K562 (cell line): ENCODE data around the gene TTLL3. TPM values are rescaled to one million over a fixed set of nuclear protein-coding genes. Genes with fewer than 3 reads are reported as not detected.

Source experiments
- ATAC-seq: fragments of 200-7000 bp; cut with Tn5 transposase; 3 replicates; pipeline ENCODE4 v1.9.1; 2020; ENCODE audit warnings: moderate library complexity
- BruUV-seq: library from RNA; stranded (reverse); fragments of 400-500 nt; replicated peaks from 2 replicates; lab custom pipeline; 2021; lab: Mats Ljungman, UMichigan
- CTCF ChIA-PET: fragments of 300-600 bp; formaldehyde crosslinking; extraction: SDS; loops from one replicate; lab custom pipeline; 2021; ENCODE audit warnings: low intra/inter-chr PET ratio; lab: Yijun Ruan, JAX
- POLR2A ChIA-PET: fragments of 300-600, 350-650 bp; sonication (Branson Sonifier 250); formaldehyde crosslinking; extraction: SDS; loops from one replicate; lab custom pipeline; 2021; ENCODE audit warnings: antibody characterized with exemption, inconsistent platforms; lab: Yijun Ruan, JAX
- DNase-seq, 4 experiments: peaks; one replicate each; pipeline versions ENCODE4 v3.0.0 to v3.0.0-alpha.2; 2011 to 2018; ENCODE audit warnings: low spot score in 3 of 4, mixed read lengths in 3 of 4; ENCODE audit errors: extremely low read depth in 1 of 4
- FAIRE-seq: peaks from 2 replicates; lab custom pipeline; 2011; peaks lifted over from hg19 to GRCh38; lab: Jason Lieb, UNC
- H2AFZ ChIP-seq: 2 replicates; pipeline ENCODE4 v1.6.0; 2011; ENCODE audit warnings: low read depth, low read length, control low read depth, inconsistent platforms
- H3K27ac ChIP-seq: fragments of 200-600 bp; 3 replicates; pipeline ENCODE4 v1.8.0; 2011; ENCODE audit warnings: low read depth, mild to moderate bottlenecking, control low read depth, inconsistent platforms, low read length, moderate library complexity, mixed read lengths; ENCODE audit errors: extremely low read depth
- H3K27me3 ChIP-seq, 2 experiments: fragments of 300-600 bp in 1 of 2; 2 replicates in 1 of 2; 3 replicates in 1 of 2; pipeline versions ENCODE4 v1.6.0 to v1.8.0; 2011; ENCODE audit warnings: inconsistent platforms in 2 of 2, low read length in 2 of 2, mild to moderate bottlenecking in 1 of 2, mixed read lengths in 1 of 2, moderate library complexity in 1 of 2; ENCODE audit not compliant: control insufficient read depth in 2 of 2, insufficient read depth in 2 of 2
- H3K36me3 ChIP-seq: fragments of 300-600 bp; 3 replicates; pipeline ENCODE4 v1.8.0; 2011; ENCODE audit warnings: mild to moderate bottlenecking, low read length, inconsistent platforms; ENCODE audit not compliant: control insufficient read depth, insufficient read depth
- H3K4me1 ChIP-seq, 2 experiments: fragments of 200-600 bp in 1 of 2; replicated peaks in 1 of 2; 2 replicates in 1 of 2; 3 replicates in 1 of 2; pipeline versions ENCODE4 v1.5.1 to v1.8.0; 2011; ENCODE audit warnings: inconsistent platforms in 2 of 2, low read length in 2 of 2, mild to moderate bottlenecking in 1 of 2, mixed read lengths in 1 of 2, moderate library complexity in 1 of 2; ENCODE audit not compliant: control insufficient read depth in 2 of 2, insufficient read depth in 2 of 2
- H3K4me2 ChIP-seq: 2 replicates; pipeline ENCODE4 v1.6.1; 2011; ENCODE audit warnings: low read length, control low read depth, inconsistent platforms, mixed read lengths; ENCODE audit not compliant: insufficient read depth
- H3K4me3 ChIP-seq: fragments of 200-600 bp; sonication (generic), shearing (Covaris generic); 2 replicates; pipeline ENCODE4 v1.5.1; 2016; ENCODE audit warnings: control low read depth, inconsistent platforms
- H3K79me2 ChIP-seq: fragments of 200-600 bp; 3 replicates; pipeline ENCODE4 v1.8.0; 2011; ENCODE audit warnings: low read length, inconsistent platforms; ENCODE audit not compliant: control insufficient read depth, insufficient read depth
- H3K9ac ChIP-seq, 2 experiments: 2 replicates each; pipeline versions ENCODE4 v1.6.0 to v1.6.1; 2011; ENCODE audit warnings: low read depth in 2 of 2, low read length in 2 of 2, control low read depth in 1 of 2, inconsistent platforms in 1 of 2, mild to moderate bottlenecking in 1 of 2, mixed read lengths in 1 of 2; ENCODE audit not compliant: insufficient read depth in 1 of 2
- H3K9me1 ChIP-seq: one replicate; pipeline ENCODE4 v1.6.0; 2011; ENCODE audit warnings: inconsistent platforms, mild to moderate bottlenecking, low read length, moderate library complexity; ENCODE audit not compliant: control insufficient read depth, insufficient read depth
- H3K9me3 ChIP-seq: replicated peaks from 2 replicates; pipeline ENCODE4 v1.5.1; 2011; ENCODE audit warnings: low read depth, low read length, inconsistent platforms; ENCODE audit not compliant: control insufficient read depth, insufficient read depth
- H4K20me1 ChIP-seq: replicated peaks from 2 replicates; pipeline ENCODE4 v1.6.1; 2011; ENCODE audit warnings: low read length, inconsistent platforms, mixed read lengths; ENCODE audit not compliant: control insufficient read depth, insufficient read depth
- BDP1 ChIP-seq: IDR thresholded peaks from 3 replicates; pipeline ENCODE4 v1.6.1; 2011; ENCODE audit not compliant: insufficient read length, insufficient read depth
- CEBPB ChIP-seq: fragments of 450-650 bp; IDR thresholded peaks from 2 replicates; pipeline ENCODE4 v1.6.1; 2016; ENCODE audit warnings: missing genetic modification characterization, missing compliant biosample characterization
- FOXK2 ChIP-seq, 2 experiments: fragments of 450-650 bp; IDR thresholded peaks in 1 of 2; conservative IDR thresholded peaks in 1 of 2; 2 replicates each; pipeline ENCODE4 v1.6.1; 2016; ENCODE audit warnings: low read depth in 2 of 2, mild to moderate bottlenecking in 1 of 2
- KDM5B ChIP-seq: fragments of 200-600 bp; sonication (generic); IDR thresholded peaks from 2 replicates; pipeline ENCODE4 v1.6.1; 2012; ENCODE audit warnings: low read depth, mild to moderate bottlenecking, moderate library complexity, low read length, control low read depth, inconsistent platforms; ENCODE audit not compliant: insufficient replicate concordance
- MAFF ChIP-seq: IDR thresholded peaks from 2 replicates; pipeline ENCODE4 v1.6.1; 2012; ENCODE audit warnings: low read length, improper control_type of control experiment
- NFIC ChIP-seq: fragments of 450-650 bp; IDR thresholded peaks from 2 replicates; pipeline ENCODE4 v1.6.1; 2017; ENCODE audit warnings: mild to moderate bottlenecking, inconsistent platforms
- NR2C2 ChIP-seq, 2 experiments: fragments of 200-800 bp in 1 of 2; sonication (Bioruptor generic) in 1 of 2; sonication (generic) in 1 of 2; formaldehyde crosslinking in 1 of 2; IDR thresholded peaks; 2 replicates each; pipeline versions ENCODE4 v1.6.1 to v1.8.0; 2016 to 2022; ENCODE audit warnings: mild to moderate bottlenecking in 1 of 2, missing compliant biosample characterization in 1 of 2, missing genetic modification characterization in 1 of 2, missing genetic modification reagents in 1 of 2
- RBM22 ChIP-seq: fragments of 200-400 bp; formaldehyde crosslinking; IDR thresholded peaks from 2 replicates; pipeline ENCODE4 v1.6.1; 2018; ENCODE audit warnings: low read length, low read depth; ENCODE audit not compliant: poor library complexity, severe bottlenecking
- RHOXF2B ChIP-seq: fragments of 250-450 bp; sonication (Bioruptor Pico); conservative IDR thresholded peaks from 2 replicates; pipeline ENCODE4 v1.5.1; 2021
- ZNF134 ChIP-seq: fragments of 250-450 bp; sonication (Bioruptor Pico); conservative IDR thresholded peaks from 2 replicates; pipeline ENCODE4 v1.4.0; 2020
- ZNF282 ChIP-seq: sonication (generic); formaldehyde crosslinking; IDR thresholded peaks from 2 replicates; pipeline ENCODE4 v1.8.1; 2023; ENCODE audit warnings: missing genetic modification reagents
- ZNF3 ChIP-seq: fragments of 250-450 bp; sonication (Bioruptor Pico); IDR thresholded peaks from 2 replicates; pipeline ENCODE4 v1.5.0; 2021; ENCODE audit warnings: mild to moderate bottlenecking, moderate library complexity
- ZNF77 ChIP-seq: fragments of 250-450 bp; sonication (Bioruptor Pico); IDR thresholded peaks from 2 replicates; pipeline ENCODE4 v1.5.0; 2020
- WGBS: fragments of 100-300 bp; shearing (Covaris generic); methylation state at CpG from one replicate; pipeline ENCODE4 v1.1.6; 2016; ENCODE audit warnings: low coverage, mixed read lengths; ENCODE audit not compliant: insufficient coverage; ENCODE audit errors: missing lambda C conversion rate; 5-methylcytosine and 5-hydroxymethylcytosine counted together
- in situ Hi-C: fragments of 300-500 bp; cut with MboI; formaldehyde crosslinking; loops from 4 replicates; pipeline ENCODE4 v1.15.0; 2018; ENCODE audit warnings: inconsistent platforms, mixed read lengths
- intact Hi-C: fragments of 100-400 bp; cut with micrococcal nuclease; formaldehyde crosslinking; loops from 2 replicates; pipeline ENCODE4 v1.14.2; 2022
- polyA plus RNA-seq, 8 experiments: library from polyadenylated mRNA; depleted of rRNA in 4 of 8; stranded (reverse) in 5 of 8; unstranded in 3 of 8; fragments of >200 nt; fragmentation: Nextera tagmentation in 2 of 8; fragmentation: Illumina TruSeq in 1 of 8; extraction: Ambion mirVana in 2 of 8; extraction: Trizol in 1 of 8; gene quantifications; 2 replicates each; pipeline versions ENCODE4 v1.2.1 to v1.2.3, GENCODE V29; 2011 to 2014; ENCODE audit warnings: inconsistent platforms in 1 of 8, missing spikeins in 1 of 8
- total RNA-seq, 7 experiments: library from RNA; depleted of rRNA in 6 of 7; stranded (reverse); fragments of >200 nt in 6 of 7; fragmentation: Illumina TruSeq in 2 of 7; extraction: Trizol in 2 of 7; gene quantifications; 2 replicates each; pipeline versions ENCODE4 v1.2.1 to v1.2.3, GENCODE V29; 2011 to 2021; ENCODE audit warnings: low replicate concordance in 1 of 7
- TF ChIP-seq, protein P1 (sequence below): fragments of 200-800 bp; sonication (Bioruptor generic); IDR thresholded peaks from 2 replicates; pipeline ENCODE4 v1.6.1; 2016; ENCODE audit warnings: missing genetic modification characterization, missing compliant biosample characterization

TTLL3 gene
- total and polyA plus RNA-seq, 9 of the 15 experiments (the other 6 are each of a cell fraction or from before 2014, with no cell fraction given), result 8.9 to 106 (median 33.2) TPM

DNA sequence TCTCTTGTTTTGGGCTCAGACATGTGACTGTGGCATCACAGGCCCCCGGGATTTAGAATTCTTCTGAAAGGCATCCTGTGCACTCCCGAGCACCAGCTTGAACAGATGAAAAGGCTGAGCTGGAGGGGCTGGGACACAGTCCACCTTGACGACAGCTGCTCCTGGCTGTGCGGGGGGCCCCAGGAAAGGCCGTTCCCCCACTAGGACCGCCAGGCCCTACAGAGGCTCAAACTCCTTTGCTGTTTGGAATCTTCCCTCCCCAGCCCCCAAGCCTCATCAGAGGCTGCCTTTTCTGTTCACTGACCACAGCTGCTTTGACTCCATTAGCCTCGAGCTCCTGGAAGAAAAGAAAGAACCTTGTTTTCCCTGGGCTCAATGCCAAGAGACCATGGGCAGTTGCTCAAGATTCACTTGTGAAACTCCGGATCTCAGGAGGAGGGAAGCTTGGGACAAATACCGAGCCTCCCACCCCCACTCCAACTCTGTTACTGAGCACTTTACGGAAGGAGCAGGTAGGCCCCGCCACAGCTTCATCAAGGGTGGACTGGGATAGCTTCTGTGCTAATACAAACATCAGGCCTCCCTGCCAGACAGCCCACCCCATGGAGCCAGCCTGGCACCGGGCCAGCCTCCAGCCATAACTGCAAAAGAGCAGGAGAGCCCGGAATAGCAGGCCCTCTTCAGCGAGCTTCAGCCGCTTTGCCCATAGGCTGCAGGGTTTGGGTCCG is 54.3 kb downstream of the TTLL3 start:
- POLR2A ChIA-PET, result interaction anchor here (0.6 to 1.2 kb wide), 4 partner anchors 16 to 497 kb away, joined by 3 to 4 read pairs (median 4); partner anchors contain the start of gene SEC13
- WGBS, result 68% methylated on average over 16 of the region's 16 CpGs

More for the DNA sequence above, 54.3 kb downstream of the TTLL3 start:
- in situ Hi-C loops, result no loop called here
- Histone ChIP-seq H3K9me1 (no peaks in the 10 kb centered on the region), H3K27ac (no peak overlapping the region), H3K4me2 (no peak overlapping the region), H3K9ac (peak overlapping the region in 1 of 2 experiments; percentile 7; a peak in 1 of 4 replicates), H3K79me2 (no peaks in the 10 kb centered on the region), H2AFZ (peak overlapping the region; percentile 47)
- TF ChIP-seq ZNF3 (CRISPR knock-in tag) (no peak), RBM22 (no peak), NR2C2 (CRISPR knock-in tag; IDR thresholded peaks at IDR 0.05) (no peak), NR2C2 (tag; IDR thresholded peaks at IDR 0.05) (no peak), ZNF77 (CRISPR knock-in tag) (no peak), ZNF134 (CRISPR knock-in tag) (no peak), FOXK2 (conservative IDR thresholded peaks at IDR 0.05 in 1 of 2, IDR thresholded peaks at IDR 0.05 in 1 of 2; ENCODE audit: low read depth in 2 of 2) (no peak), ZNF282 (CRISPR knock-in tag) (no peak), MAFF (no peak), RHOXF2B (no peak), BDP1 (no peak), CEBPB (tag) (peak; percentile 40; the same call in 1 of the 2 replicates), KDM5B (no peak), NFIC (peak; percentile 75)
- TF ChIP-seq, protein P1, sequence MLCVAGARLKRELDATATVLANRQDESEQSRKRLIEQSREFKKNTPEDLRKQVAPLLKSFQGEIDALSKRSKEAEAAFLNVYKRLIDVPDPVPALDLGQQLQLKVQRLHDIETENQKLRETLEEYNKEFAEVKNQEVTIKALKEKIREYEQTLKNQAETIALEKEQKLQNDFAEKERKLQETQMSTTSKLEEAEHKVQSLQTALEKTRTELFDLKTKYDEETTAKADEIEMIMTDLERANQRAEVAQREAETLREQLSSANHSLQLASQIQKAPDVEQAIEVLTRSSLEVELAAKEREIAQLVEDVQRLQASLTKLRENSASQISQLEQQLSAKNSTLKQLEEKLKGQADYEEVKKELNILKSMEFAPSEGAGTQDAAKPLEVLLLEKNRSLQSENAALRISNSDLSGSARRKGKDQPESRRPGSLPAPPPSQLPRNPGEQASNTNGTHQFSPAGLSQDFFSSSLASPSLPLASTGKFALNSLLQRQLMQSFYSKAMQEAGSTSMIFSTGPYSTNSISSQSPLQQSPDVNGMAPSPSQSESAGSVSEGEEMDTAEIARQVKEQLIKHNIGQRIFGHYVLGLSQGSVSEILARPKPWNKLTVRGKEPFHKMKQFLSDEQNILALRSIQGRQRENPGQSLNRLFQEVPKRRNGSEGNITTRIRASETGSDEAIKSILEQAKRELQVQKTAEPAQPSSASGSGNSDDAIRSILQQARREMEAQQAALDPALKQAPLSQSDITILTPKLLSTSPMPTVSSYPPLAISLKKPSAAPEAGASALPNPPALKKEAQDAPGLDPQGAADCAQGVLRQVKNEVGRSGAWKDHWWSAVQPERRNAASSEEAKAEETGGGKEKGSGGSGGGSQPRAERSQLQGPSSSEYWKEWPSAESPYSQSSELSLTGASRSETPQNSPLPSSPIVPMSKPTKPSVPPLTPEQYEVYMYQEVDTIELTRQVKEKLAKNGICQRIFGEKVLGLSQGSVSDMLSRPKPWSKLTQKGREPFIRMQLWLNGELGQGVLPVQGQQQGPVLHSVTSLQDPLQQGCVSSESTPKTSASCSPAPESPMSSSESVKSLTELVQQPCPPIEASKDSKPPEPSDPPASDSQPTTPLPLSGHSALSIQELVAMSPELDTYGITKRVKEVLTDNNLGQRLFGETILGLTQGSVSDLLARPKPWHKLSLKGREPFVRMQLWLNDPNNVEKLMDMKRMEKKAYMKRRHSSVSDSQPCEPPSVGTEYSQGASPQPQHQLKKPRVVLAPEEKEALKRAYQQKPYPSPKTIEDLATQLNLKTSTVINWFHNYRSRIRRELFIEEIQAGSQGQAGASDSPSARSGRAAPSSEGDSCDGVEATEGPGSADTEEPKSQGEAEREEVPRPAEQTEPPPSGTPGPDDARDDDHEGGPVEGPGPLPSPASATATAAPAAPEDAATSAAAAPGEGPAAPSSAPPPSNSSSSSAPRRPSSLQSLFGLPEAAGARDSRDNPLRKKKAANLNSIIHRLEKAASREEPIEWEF, result no peak
- TF ChIP-seq, all 486 proteins: peak for 2
- Histone ChIP-seq H3K4me3 (no peak overlapping the region), H3K36me3 (no peaks in the 10 kb centered on the region), H3K4me1 (peaks cover 6 to 30% of the 10 kb centered on the region in 2 experiments; a peak in 4 of 5 replicates), H4K20me1 (no peaks in the 10 kb centered on the region), H3K27me3 (no peaks in the 10 kb centered on the region), H3K9me3 (no peaks in the 10 kb centered on the region)
- CTCF ChIA-PET, result interaction anchor here (1.0 kb wide), 1 partner anchor 177 kb away, joined by 3 read pairs; no protein-coding TSS in a partner anchor
- no peak for FAIRE-seq
- no peak for ATAC-seq
- DNase-seq, result no peak
- no TSS peak for BruUV-seq
- intact Hi-C loops, result loop anchor here (5.0 kb wide), 2 partner anchors 53 to 68 kb away; partner anchors contain the start of genes CRELD1 and IL17RC
